DND-41 (cell line): Measurements from ENCODE around the gene ZNF211.

Source experiments
- EZH2 ChIP-seq: IDR thresholded peaks from 3 replicates; pipeline ENCODE4 v1.6.1; 2012; ENCODE audit warnings: borderline replicate concordance, low read depth, mild to moderate bottlenecking, moderate library complexity, low read length, inconsistent platforms; ENCODE audit not compliant: severe bottlenecking
- TF ChIP-seq, protein P1 (sequence below): IDR thresholded peaks from 2 replicates; pipeline ENCODE4 v1.5.1; 2012; ENCODE audit warnings: borderline replicate concordance, low read length, moderate library complexity, mild to moderate bottlenecking; ENCODE audit not compliant: poor library complexity, severe bottlenecking; ENCODE audit errors: extremely low read depth

DNA sequence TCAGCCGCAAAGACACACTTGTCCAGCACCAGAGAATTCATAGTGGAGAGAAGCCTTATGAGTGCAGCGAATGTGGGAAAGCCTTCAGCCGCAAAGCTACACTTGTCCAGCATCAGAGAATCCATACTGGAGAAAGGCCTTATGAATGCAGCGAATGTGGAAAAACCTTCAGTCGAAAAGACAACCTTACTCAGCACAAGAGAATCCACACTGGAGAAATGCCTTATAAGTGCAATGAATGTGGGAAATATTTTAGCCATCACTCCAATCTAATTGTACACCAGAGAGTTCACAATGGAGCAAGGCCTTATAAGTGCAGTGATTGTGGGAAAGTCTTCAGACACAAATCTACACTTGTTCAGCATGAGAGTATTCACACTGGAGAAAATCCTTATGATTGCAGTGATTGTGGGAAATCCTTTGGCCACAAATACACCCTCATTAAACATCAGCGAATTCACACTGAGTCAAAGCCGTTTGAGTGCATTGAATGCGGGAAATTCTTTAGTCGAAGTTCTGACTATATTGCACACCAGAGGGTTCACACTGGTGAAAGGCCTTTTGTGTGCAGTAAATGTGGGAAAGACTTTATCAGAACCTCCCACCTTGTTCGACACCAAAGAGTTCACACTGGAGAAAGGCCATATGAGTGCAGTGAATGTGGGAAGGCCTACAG, 12.2 kb upstream of the ZNF211 start:
- TF ChIP-seq, protein P1, sequence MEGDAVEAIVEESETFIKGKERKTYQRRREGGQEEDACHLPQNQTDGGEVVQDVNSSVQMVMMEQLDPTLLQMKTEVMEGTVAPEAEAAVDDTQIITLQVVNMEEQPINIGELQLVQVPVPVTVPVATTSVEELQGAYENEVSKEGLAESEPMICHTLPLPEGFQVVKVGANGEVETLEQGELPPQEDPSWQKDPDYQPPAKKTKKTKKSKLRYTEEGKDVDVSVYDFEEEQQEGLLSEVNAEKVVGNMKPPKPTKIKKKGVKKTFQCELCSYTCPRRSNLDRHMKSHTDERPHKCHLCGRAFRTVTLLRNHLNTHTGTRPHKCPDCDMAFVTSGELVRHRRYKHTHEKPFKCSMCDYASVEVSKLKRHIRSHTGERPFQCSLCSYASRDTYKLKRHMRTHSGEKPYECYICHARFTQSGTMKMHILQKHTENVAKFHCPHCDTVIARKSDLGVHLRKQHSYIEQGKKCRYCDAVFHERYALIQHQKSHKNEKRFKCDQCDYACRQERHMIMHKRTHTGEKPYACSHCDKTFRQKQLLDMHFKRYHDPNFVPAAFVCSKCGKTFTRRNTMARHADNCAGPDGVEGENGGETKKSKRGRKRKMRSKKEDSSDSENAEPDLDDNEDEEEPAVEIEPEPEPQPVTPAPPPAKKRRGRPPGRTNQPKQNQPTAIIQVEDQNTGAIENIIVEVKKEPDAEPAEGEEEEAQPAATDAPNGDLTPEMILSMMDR: no peak
- no peak for TF ChIP-seq EZH2
